Ovary (tissue), 9 donors: ENCODE data around the gene AZU1. TPM values are rescaled to one million over a fixed set of nuclear protein-coding genes. Genes with fewer than 3 reads are reported as not detected.

Experiments used
- DNase-seq, 5 donors: peaks; one replicate each; pipeline ENCODE4 v3.0.0-alpha.2; 2019 to 2020
- H3K27ac ChIP-seq, 2 donors: fragments of 200-600 bp; one replicate each; pipeline versions ENCODE4 v1.5.1 to v1.8.0; 2019 to 2022
- H3K27me3 ChIP-seq: fragments of 200-600 bp; one replicate; pipeline ENCODE4 v1.8.0; 2022
- H3K36me3 ChIP-seq: fragments of 200-600 bp; sonication (generic); one replicate; pipeline ENCODE4 v1.5.1; 2019
- H3K4me1 ChIP-seq: one replicate; pipeline ENCODE4 v1.8.1; 2013; ENCODE audit warnings: mild to moderate bottlenecking, moderate library complexity; ENCODE audit not compliant: insufficient read depth
- H3K4me3 ChIP-seq: fragments of 200-600 bp; sonication (generic); one replicate; pipeline ENCODE4 v1.5.1; 2017
- H3K9me3 ChIP-seq, 2 donors: fragments of 200-600 bp in 1 of 2; sonication (generic) in 1 of 2; one replicate each; pipeline versions ENCODE4 v1.5.1 to v1.8.1; 2013 to 2019; ENCODE audit warnings: mild to moderate bottlenecking in 1 of 2, moderate library complexity in 1 of 2
- CTCF ChIP-seq, 3 donors: fragments of 450-650 bp in 2 of 3; fragments of 200-600 bp in 1 of 3; IDR thresholded peaks; one replicate each; pipeline versions ENCODE4 v1.5.1 to v1.8.0; 2016 to 2022; ENCODE audit warnings: antibody characterized with exemption in 3 of 3, mild to moderate bottlenecking in 1 of 3
- EP300 ChIP-seq: sonication (generic); formaldehyde crosslinking; IDR thresholded peaks from one replicate; pipeline ENCODE4 v1.6.1; 2017; ENCODE audit warnings: antibody characterized with exemption
- POLR2A ChIP-seq: fragments of 450-650 bp; IDR thresholded peaks from one replicate; pipeline ENCODE4 v1.6.1; 2017; ENCODE audit warnings: antibody characterized with exemption, mild to moderate bottlenecking, moderate library complexity
- WGBS, 3 donors: extraction: QIAGEN DNeasy Blood & Tissue Kit in 1 of 3; methylation state at CpG; one replicate each; pipeline versions ENCODE4 v1.1.5 to v1.1.7; 2013 to 2017; 5-methylcytosine and 5-hydroxymethylcytosine counted together
- intact Hi-C, 4 donors: fragments of 100-400 bp; cut with DNase I; formaldehyde crosslinking; loops; one replicate each; pipeline versions ENCODE4 v1.11.0 to v1.15.1; 2022 to 2023
- polyA plus RNA-seq, 2 donors: library from polyadenylated mRNA; stranded (reverse); fragments of 200-250 nt in 1 of 2; fragments of 350-450 nt in 1 of 2; fragmentation: Illumina TruSeq in 1 of 2; extraction: RNeasy Lipid Tissue Mini Kit (QIAGEN cat#74804) in 1 of 2; gene quantifications; one replicate each; pipeline ENCODE4 v1.2.3, GENCODE V29; 2013 to 2014
- total RNA-seq, 7 donors: library from RNA; depleted of rRNA in 2 of 7; stranded (reverse); fragments of >200 nt in 2 of 7; fragmentation: NEBNext Ultra II Directional in 3 of 7; extraction: Animal tissue kit (Norgen Biotek cat#: 25700) in 3 of 7; gene quantifications; one replicate each; pipeline versions ENCODE4 v1.1.0 to v1.2.4, GENCODE V29; 2016 to 2023
- donor health status: DM: no; HTN: no; CAD: no; lungs with moderate emphysema.
- donor health status: DM: no; HTN: no; CAD: no.
- donor health status: Bipolar disorder and iron deficiency.
- donor health status: DM: yes; HTN: yes; CAD: no.
- donor health status: DM: no; HTN: no; CAD: no.
- donor health status: DM: yes; HTN: yes; CAD: no.

AZU1 gene
- total and polyA plus RNA-seq, 9 donors: 0.11 to 1.0 TPM; not detected in 7

GRCh38 chr19:870963-871401 lies 43.3 kb downstream of the AZU1 start:
- Histone ChIP-seq H3K36me3 (no peaks in the 10 kb centered on the region), H3K27ac (peak overlapping the region in 1 of 2 donors; percentile 15)
- intact Hi-C loops: no loop called here

GRCh38 chr19:871446-872265 lies 44.0 kb downstream of the AZU1 start:
- Histone ChIP-seq H3K9me3 (no peaks in the 10 kb centered on the region), H3K27me3 (no peaks in the 10 kb centered on the region), H3K4me3 (no peak overlapping the region), H3K27ac (peak overlapping the region; percentile 33 to 59), H3K36me3 (no peaks in the 10 kb centered on the region), H3K4me1 (peaks cover 17% of the 10 kb centered on the region)
- DNase-seq: peak in 4 of 5 donors; percentile 42 to 67 (median 62)
- 52 to 79% (median 73%) methylated on average over 19 to 24 of the region's 33 CpGs for WGBS, 3 donors
- TF ChIP-seq POLR2A: no peak
- no peak for TF ChIP-seq CTCF (IDR thresholded peaks at IDR 0.05)
- intact Hi-C loops: no loop called here

More at GRCh38 chr19:870963-871401, 43.3 kb downstream of the AZU1 start:
- 59 to 78% (median 72%) methylated on average over 18 to 28 of the region's 28 CpGs for WGBS, 3 donors
- H3K4me1 ChIP-seq: peaks cover 17% of the 10 kb centered on the region
- no peak overlapping the region for H3K4me3 ChIP-seq
- H3K27me3 ChIP-seq: no peaks in the 10 kb centered on the region
- peak in 4 of 5 donors; percentile 58 to 82 (median 72) for DNase-seq
- TF ChIP-seq CTCF (IDR thresholded peaks at IDR 0.05) (no peak), POLR2A (no peak), EP300 (no peak)
- H3K9me3 ChIP-seq: no peaks in the 10 kb centered on the region

GRCh38 chr19:872266-872951 lies 44.8 kb downstream of the AZU1 start:
- WGBS, 3 donors: 29 to 62% (median 59%) methylated on average over 26 to 27 of the region's 27 CpGs
- Histone ChIP-seq H3K4me1 (peaks cover 17% of the 10 kb centered on the region), H3K27me3 (no peaks in the 10 kb centered on the region), H3K27ac (peak overlapping the region; percentile 33 to 59), H3K36me3 (no peaks in the 10 kb centered on the region), H3K4me3 (no peak overlapping the region), H3K9me3 (no peaks in the 10 kb centered on the region)
- TF ChIP-seq EP300 (no peak), POLR2A (no peak), CTCF (IDR thresholded peaks at IDR 0.05) (no peak)
- intact Hi-C loops: no loop called here
- DNase-seq: peak; percentile 63 to 78 (median 74)

GRCh38 chr19:873084-873483 lies 45.4 kb downstream of the AZU1 start:
- no peak overlapping the region for H3K4me3 ChIP-seq
- intact Hi-C loops: no loop called here
- DNase-seq: peak in 2 of 5 donors; percentile 58 to 63
- WGBS, 3 donors: 57 to 87% (median 74%) methylated on average over 9 to 13 of the region's 13 CpGs
- no peaks in the 10 kb centered on the region for H3K36me3 ChIP-seq
- no peaks in the 10 kb centered on the region for H3K9me3 ChIP-seq
- H3K27ac ChIP-seq: no peak overlapping the region
- peaks cover 17% of the 10 kb centered on the region for H3K4me1 ChIP-seq
- no peak for TF ChIP-seq CTCF (IDR thresholded peaks at IDR 0.05)
- no peak for TF ChIP-seq EP300
- TF ChIP-seq POLR2A: no peak
- H3K27me3 ChIP-seq: no peaks in the 10 kb centered on the region
